IPS-NIHi7 (cell line): ENCODE results near the gene COL6A1.
"Not testable (repeated sequence)": the region's sequence is repeated elsewhere in the genome, so short reads cannot be mapped to it uniquely, and the experiment has no call there.

ENCODE experiments used
- DNase-seq: peaks from one replicate; pipeline ENCODE4 v3.0.0; 2012; ENCODE audit warnings: mixed read lengths; ENCODE audit errors: extremely low spot score

COL6A1 gene

GRCh38 chr21:46027851-46028493, 46.4 kb downstream of the COL6A1 start:
- DNase-seq = no peak

- peak; percentile 8 for DNase-seq
These were observed 47.1 kb downstream of the COL6A1 start for GRCh38 chr21:46028573-46029091.

GRCh38 chr21:46029186-46029924, 47.8 kb downstream of the COL6A1 start:
- DNase-seq = no peak

- DNase-seq = no peak
These were observed 49.9 kb downstream of the COL6A1 start for GRCh38 chr21:46031484-46031883.

GRCh38 chr21:46032100-46032499, 50.5 kb downstream of the COL6A1 start:
- no peak for DNase-seq

- DNase-seq = peak; percentile 18
These were observed 52.1 kb downstream of the COL6A1 start for GRCh38 chr21:46033410-46034400.

GRCh38 chr21:46035809-46036695, 54.5 kb downstream of the COL6A1 start:
- no peak for DNase-seq

GRCh38 chr21:46036696-46037330, 55.2 kb downstream of the COL6A1 start:
- DNase-seq = no peak

GRCh38 chr21:46037331-46038325, 56.1 kb downstream of the COL6A1 start:
- DNase-seq = peak; percentile 18

GRCh38 chr21:46038341-46038829, 56.8 kb downstream of the COL6A1 start:
- no peak for DNase-seq

GRCh38 chr21:46038871-46039397, 57.4 kb downstream of the COL6A1 start:
- DNase-seq = peak; percentile 18

GRCh38 chr21:46039891-46040660, 58.5 kb downstream of the COL6A1 start:
- peak; percentile 4 for DNase-seq

- DNase-seq = no peak
These were observed 59.1 kb downstream of the COL6A1 start for GRCh38 chr21:46040707-46041106.

GRCh38 chr21:46041183-46041582, 59.6 kb downstream of the COL6A1 start:
- peak; percentile 7 for DNase-seq

GRCh38 chr21:46045154-46045553, 63.6 kb downstream of the COL6A1 start:
- DNase-seq = no peak

- DNase-seq = peak; percentile 2
These were observed 64.9 kb downstream of the COL6A1 start for GRCh38 chr21:46046471-46046870.

GRCh38 chr21:46046906-46047305, 65.3 kb downstream of the COL6A1 start:
- DNase-seq = not testable (repeated sequence)
